ENCODE measurements around the gene HACD2. TPM values are rescaled to one million over a fixed set of nuclear protein-coding genes. Genes with fewer than 3 reads are reported as not detected.

Gene HACD2
- total RNA-seq, 1 experiment from 2014 or later = 43.8 TPM

DNA sequence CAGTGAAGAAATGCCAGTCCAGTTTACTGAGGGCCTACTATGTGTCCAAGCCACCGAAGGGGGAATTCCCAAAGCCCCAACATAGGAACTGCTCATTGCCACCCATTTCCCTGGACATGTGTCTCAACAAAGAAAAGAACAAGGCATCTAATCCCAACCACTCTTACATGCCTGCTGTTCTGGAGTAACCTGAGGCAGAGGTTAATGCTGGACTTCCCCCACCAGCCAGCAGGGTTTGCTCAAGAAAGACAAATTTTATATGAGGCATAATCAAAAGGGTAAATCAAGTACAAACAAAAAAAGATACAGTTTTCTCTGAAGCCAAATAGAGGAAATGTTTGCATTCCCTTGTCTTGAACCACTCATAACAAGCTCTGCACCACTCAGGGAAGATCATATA, 140.1 kb downstream of the HACD2 start:
- no peak overlapping the region for H3K9ac ChIP-seq (ENCODE audit: low read length)
- intact Hi-C loops (cut with micrococcal nuclease) = no loop called here
- TF ChIP-seq EZH2phosphoT487 (IDR thresholded peaks at IDR 0.05; ENCODE audit: borderline replicate concordance, low read length) (no peak), CTCF (conservative IDR thresholded peaks at IDR 0.05; ENCODE audit: low read depth, low read length) (no peak), EZH2 (IDR thresholded peaks at IDR 0.05; ENCODE audit: low read length, unreplicated experiment) (no peak)
- H3K27me3 ChIP-seq (ENCODE audit: low read length) = peaks cover 73% of the 10 kb centered on the region
- no peaks in the 10 kb centered on the region for H3K4me1 ChIP-seq (ENCODE audit: insufficient read depth, low read length)
- BruUV-seq (replicated peaks) = no TSS peak
- H3K9me3 ChIP-seq (ENCODE audit: low read length) = no peaks in the 10 kb centered on the region
- H4K20me1 ChIP-seq (ENCODE audit: low read length) = no peaks in the 10 kb centered on the region
- H2AFZ ChIP-seq (ENCODE audit: low read length) = no peak overlapping the region
- POLR2A ChIA-PET (ENCODE audit: unreplicated experiment) = no interaction called here
- H3K4me3 ChIP-seq (ENCODE audit: low read length) = no peak overlapping the region
- no peak overlapping the region for H3K27ac ChIP-seq (ENCODE audit: low read length)
- H3K79me2 ChIP-seq (ENCODE audit: low read length) = no peaks in the 10 kb centered on the region
- ATAC-seq (no peak), DNase-seq (no peak)
- CTCF ChIA-PET = no interaction called here
- no peaks in the 10 kb centered on the region for H3K36me3 ChIP-seq (ENCODE audit: low read depth, low read length)
- H3F3A ChIP-seq (ENCODE audit: low read length, unreplicated experiment) = no peaks in the 10 kb centered on the region
- no peaks in the 10 kb centered on the region for H3K9me2 ChIP-seq (replicated peaks; ENCODE audit: low read length)
- no peak overlapping the region for H3K4me2 ChIP-seq (ENCODE audit: low read length)

DNA sequence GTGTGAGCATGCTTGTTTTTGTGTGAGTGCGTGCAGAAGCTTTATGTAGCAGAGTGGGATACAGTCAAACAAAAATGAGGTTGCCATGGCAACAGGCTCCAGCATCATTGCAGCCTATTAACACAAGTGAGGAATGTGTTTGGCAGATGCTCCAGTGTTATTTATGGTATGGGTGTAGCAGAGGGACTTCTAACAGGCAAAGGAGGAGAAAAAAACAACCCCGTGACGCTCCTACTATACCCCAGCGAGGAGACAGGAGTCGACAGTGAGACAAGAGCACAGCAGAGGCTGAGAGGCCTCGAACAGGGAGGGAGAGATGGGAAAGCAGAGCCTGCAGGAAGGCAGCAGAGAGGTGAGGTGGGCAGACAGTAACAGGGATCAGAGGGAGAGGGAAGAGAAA, 140.8 kb downstream of the HACD2 start:
- no peaks in the 10 kb centered on the region for H3K4me1 ChIP-seq (ENCODE audit: insufficient read depth, low read length)
- H2AFZ ChIP-seq (ENCODE audit: low read length) = no peak overlapping the region
- H3K4me2 ChIP-seq (ENCODE audit: low read length) = no peak overlapping the region
- TF ChIP-seq EZH2 (IDR thresholded peaks at IDR 0.05; ENCODE audit: low read length, unreplicated experiment) (no peak), CTCF (conservative IDR thresholded peaks at IDR 0.05; ENCODE audit: low read depth, low read length) (no peak), EZH2phosphoT487 (IDR thresholded peaks at IDR 0.05; ENCODE audit: borderline replicate concordance, low read length) (no peak)
- H3K9me2 ChIP-seq (replicated peaks; ENCODE audit: low read length) = no peaks in the 10 kb centered on the region
- H3K79me2 ChIP-seq (ENCODE audit: low read length) = no peaks in the 10 kb centered on the region
- H3K9me3 ChIP-seq (ENCODE audit: low read length) = no peaks in the 10 kb centered on the region
- no TSS peak for BruUV-seq (replicated peaks)
- no peak for DNase-seq
- no peak for ATAC-seq
- no peaks in the 10 kb centered on the region for H3F3A ChIP-seq (ENCODE audit: low read length, unreplicated experiment)
- peaks cover 73% of the 10 kb centered on the region for H3K27me3 ChIP-seq (ENCODE audit: low read length)
- H4K20me1 ChIP-seq (ENCODE audit: low read length) = no peaks in the 10 kb centered on the region
- CTCF ChIA-PET = no interaction called here
- POLR2A ChIA-PET (ENCODE audit: unreplicated experiment) = no interaction called here
- intact Hi-C loops (cut with micrococcal nuclease) = no loop called here
- no peak overlapping the region for H3K4me3 ChIP-seq (ENCODE audit: low read length)
- no peak overlapping the region for H3K9ac ChIP-seq (ENCODE audit: low read length)
- H3K36me3 ChIP-seq (ENCODE audit: low read depth, low read length) = no peaks in the 10 kb centered on the region
- no peak overlapping the region for H3K27ac ChIP-seq (ENCODE audit: low read length)

DNA sequence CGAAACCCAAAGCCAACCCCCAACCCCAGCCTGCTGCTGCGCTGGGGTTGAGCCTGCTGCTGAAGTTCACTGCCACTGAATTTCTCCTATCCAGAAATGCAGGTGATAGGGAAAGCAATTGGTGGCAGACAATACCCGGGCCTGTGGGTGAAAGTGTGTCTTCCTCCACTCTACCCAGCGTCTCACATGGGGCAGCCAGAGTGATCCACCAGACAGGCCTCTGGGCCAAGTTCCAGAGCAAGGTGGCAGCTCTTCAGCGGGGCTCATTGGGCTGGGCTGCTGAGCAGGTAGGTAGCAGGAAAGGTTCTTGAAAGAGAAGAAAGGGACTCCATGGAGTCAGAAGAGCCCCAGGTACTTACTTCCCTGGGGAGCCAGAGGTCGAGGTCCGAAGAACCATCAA, 141.9 kb downstream of the HACD2 start:
- no peaks in the 10 kb centered on the region for H3F3A ChIP-seq (ENCODE audit: low read length, unreplicated experiment)
- no peaks in the 10 kb centered on the region for H3K9me2 ChIP-seq (replicated peaks; ENCODE audit: low read length)
- peaks cover 75% of the 10 kb centered on the region for H3K27me3 ChIP-seq (ENCODE audit: low read length)
- H2AFZ ChIP-seq (ENCODE audit: low read length) = no peak overlapping the region
- no peak for DNase-seq
- BruUV-seq (replicated peaks) = no TSS peak
- intact Hi-C loops (cut with micrococcal nuclease) = no loop called here
- no peak for ATAC-seq
- H3K27ac ChIP-seq (ENCODE audit: low read length) = no peak overlapping the region
- H3K9ac ChIP-seq (ENCODE audit: low read length) = no peak overlapping the region
- no peak overlapping the region for H3K4me2 ChIP-seq (ENCODE audit: low read length)
- ChIA-PET CTCF (no interaction called here), POLR2A (ENCODE audit: unreplicated experiment) (no interaction called here)
- no peaks in the 10 kb centered on the region for H3K36me3 ChIP-seq (ENCODE audit: low read depth, low read length)
- TF ChIP-seq CTCF (conservative IDR thresholded peaks at IDR 0.05; ENCODE audit: low read depth, low read length) = no peak
- TF ChIP-seq EZH2phosphoT487 (IDR thresholded peaks at IDR 0.05; ENCODE audit: borderline replicate concordance, low read length) = no peak
- TF ChIP-seq EZH2 (IDR thresholded peaks at IDR 0.05; ENCODE audit: low read length, unreplicated experiment) = no peak
- no peak overlapping the region for H3K4me3 ChIP-seq (ENCODE audit: low read length)
- no peaks in the 10 kb centered on the region for H3K9me3 ChIP-seq (ENCODE audit: low read length)
- H4K20me1 ChIP-seq (ENCODE audit: low read length) = no peaks in the 10 kb centered on the region
- H3K4me1 ChIP-seq (ENCODE audit: insufficient read depth, low read length) = no peaks in the 10 kb centered on the region
- no peaks in the 10 kb centered on the region for H3K79me2 ChIP-seq (ENCODE audit: low read length)
